Bone marrow (tissue), 2 donors: ENCODE data around the gene CYP3A5.
"Not testable (repeated sequence)": the region's sequence is repeated elsewhere in the genome, so short reads cannot be mapped to it uniquely, and the experiment has no call there.

ENCODE experiments used
- DNase-seq, 2 donors: peaks; one replicate each; lab custom pipeline; 2025; lab: John Stamatoyannopoulos, UW

The CYP3A5 gene

DNA sequence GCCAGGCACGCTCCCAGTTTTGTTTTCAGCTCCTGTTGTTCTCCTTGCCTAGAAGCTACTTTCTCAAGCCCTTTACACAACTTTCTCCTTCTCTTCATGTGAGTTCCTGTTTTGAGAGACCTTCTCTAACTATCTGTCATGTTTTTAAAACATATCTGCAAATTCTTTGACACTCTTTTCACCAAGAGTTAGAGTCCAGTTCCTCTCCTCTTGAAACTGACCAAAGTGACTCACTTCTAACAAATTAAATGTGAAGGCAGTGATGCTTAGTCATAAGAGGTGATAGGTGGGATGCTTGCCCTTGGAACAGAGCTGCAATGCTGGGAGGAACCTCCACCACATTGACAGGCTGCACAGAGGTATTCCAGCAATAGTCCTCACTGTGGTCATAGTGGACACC is 37.8 kb downstream of the CYP3A5 start:
- DNase-seq: no peak

DNA sequence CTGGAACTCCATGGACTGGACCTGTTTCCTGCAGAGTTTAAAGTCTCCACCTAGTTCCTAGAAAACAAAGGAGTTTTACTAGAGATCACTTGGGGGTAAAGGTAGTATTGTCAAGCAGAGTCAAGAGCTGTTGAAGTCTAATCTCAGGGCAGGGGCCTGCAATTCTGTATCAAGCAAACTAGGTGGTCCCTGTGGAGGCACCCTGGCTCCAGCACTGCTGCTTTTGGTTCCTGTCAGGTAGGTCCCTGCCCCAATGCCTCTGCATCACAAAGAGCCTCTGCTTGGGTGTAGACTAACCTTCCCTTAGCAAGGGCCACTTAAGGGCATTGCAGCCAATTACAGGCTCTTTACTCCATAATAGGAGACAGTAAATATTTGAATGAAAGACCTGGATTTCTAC is 40.5 kb downstream of the CYP3A5 start:
- no peak for DNase-seq

DNA sequence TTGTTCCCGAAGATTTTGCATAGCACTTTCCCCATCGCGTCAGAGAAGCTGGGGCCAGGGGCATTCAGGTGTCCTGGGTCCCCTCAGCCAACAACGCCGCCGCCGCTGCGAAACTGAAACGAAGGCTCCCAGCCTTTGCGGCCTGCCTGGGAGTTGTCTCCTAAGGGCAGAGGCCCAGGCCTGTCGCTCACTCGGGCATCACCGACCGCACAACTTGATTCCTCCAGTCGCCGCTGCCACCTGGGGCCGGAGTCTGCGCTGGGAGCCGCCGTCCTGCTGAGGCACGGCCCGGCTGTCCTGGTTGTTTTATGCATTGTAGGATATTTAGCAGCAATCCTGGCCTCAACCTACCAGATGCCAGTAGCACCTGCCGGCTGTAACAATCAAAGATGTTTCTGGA is 41.1 kb downstream of the CYP3A5 start:
- DNase-seq: no peak

DNA sequence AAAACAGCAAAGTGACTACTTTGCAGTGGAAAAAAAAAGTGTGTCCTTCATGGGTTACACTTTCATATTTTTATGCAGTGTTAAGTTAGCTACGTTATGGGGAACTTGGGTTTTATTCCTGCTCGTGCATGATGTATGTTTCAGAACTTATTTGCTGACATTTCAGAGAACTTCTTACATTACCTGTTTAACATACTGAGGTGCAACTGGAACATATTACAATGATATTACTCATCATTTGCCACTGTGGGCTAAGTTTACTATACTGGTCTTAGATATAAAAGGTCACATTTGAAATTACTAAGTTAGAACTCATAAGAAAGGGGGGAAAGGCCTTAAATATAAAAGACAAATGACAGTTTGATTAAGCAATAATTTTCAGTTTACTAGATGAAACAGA is 42.4 kb downstream of the CYP3A5 start:
- DNase-seq: not testable (repeated sequence)

DNA sequence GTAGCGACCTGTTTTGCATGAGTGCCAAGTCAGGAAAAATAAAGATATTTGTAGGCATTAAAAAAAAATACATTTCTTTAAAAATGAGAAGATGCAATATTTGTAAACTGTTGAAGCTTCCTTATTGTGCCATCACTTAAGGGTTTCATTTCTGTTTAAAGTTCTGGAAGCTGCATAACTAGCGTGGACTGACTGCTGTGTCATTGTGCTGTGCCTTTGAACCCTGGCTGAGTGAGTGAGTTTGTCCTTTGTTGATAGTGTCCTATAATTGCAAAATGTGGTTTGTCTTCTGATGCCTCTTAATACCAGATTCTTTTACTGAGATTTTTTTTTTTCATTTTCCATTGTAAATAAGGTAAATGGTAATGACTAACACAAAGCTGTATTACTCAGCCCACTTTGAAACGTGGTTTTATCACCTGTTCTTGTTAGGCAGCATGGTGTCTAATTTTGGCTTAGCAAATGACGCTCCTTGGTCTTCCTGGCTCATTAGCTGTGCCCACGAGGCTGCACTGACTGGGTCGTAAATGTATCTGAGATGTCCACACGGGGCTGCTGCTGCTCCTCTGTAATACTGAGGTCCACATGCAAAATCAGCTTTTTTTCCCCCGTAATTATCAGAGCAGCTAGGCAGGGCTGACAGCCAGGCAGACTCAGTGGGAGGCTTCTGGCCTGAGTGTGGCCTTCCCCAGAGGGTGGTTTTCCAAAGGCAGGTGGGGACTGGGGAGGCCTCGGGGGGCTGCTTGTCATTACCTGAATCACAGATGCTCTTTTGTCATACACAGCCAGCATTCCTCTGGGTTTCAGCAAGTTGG is 48.3 kb downstream of the CYP3A5 start:
- DNase-seq: no peak

DNA sequence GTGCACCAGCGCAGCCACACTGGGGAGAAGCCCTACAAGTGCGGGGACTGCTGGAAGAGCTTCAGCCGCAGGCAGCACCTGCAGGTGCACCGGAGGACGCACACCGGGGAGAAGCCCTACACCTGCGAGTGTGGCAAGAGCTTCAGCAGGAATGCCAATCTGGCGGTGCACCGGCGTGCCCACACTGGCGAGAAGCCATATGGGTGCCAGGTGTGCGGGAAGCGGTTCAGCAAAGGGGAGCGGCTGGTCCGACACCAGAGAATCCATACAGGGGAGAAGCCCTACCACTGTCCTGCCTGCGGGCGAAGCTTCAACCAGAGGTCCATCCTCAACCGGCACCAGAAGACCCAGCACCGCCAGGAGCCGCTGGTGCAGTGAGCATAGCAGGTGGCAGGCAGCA is 50.2 kb downstream of the CYP3A5 start:
- DNase-seq: no peak

DNA sequence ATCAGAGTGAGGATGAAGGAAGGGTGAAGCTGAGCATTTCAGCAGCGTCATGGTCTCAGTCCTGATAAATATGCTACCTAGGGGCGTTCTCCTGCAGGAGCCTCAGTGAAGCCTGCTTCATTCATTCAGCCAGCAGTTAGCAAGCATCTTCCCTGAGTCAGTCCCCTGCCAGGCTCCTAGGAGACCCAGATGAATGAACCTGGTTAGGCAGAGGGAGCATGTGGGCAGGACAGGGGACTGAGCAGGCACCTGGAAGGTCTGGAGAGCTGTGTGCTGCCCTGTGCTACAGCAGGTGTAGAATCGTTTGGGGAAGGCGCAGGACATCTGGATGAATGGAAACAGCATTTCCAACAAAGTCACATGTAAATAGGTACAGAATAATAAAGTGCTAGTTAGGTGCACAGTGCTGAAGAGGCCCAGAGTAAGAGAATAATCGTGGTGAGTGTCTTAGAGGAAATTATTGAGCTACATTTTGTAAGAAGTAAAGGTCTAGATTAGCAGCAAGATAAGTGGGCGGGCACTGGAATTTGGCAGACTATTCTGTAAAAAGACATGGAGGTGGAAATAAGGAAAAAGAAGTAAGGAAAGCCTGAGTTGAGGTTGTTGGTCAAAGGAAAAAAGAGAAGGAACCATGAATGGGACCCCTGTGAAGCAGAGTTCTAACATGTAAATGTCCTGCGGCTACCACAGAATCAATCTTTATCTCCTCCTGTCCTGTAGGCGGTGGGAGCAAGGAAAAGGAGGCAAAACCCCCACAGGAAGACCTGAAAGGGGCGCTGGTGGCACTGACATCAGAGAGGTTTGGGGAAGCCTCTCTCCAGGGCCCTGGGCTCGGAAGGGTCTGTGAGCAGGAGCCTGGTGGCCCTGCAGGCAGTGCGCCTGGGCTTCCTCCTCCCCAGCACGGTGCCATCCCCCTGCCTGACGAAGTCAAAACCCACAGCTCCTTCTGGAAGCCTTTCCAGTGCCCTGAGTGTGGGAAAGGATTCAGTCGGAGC is 51.0 kb downstream of the CYP3A5 start:
- DNase-seq: no peak

DNA sequence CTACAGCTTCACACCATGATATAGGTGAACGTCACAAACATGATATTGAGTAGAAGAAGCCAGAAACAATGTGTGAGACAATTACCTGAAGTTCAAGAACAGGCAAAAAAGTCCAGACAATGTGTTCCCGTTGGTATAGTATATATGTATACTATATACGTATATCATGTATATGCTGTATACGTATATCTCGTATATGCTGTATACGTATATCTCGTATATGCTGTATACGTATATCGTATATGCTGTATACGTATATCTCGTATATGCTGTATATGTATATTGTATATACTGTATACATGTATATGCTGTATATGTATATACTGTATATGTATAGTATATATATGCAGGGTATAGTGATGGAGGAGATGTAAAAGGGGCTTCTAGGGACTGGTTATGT is 52.3 kb downstream of the CYP3A5 start:
- no peak for DNase-seq

DNA sequence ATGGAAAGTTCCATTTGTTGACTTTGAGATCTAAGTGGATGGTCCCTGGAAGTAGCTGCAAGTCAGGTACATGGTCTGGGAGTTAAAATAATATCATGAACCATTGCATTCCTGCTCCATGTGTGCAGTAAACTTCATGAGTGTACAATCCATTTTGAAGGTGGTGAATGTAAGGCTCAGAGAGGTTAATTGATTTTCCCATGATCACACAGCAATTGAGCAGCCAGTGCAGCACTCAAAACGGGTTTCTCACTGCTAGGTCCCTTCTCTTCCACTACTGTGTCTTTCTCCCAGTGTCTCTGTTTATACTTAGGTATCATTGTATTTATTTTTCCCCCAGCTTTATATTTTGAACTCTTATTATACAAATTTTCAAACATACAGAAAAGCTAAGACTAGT is 53.1 kb downstream of the CYP3A5 start:
- DNase-seq: no peak

DNA sequence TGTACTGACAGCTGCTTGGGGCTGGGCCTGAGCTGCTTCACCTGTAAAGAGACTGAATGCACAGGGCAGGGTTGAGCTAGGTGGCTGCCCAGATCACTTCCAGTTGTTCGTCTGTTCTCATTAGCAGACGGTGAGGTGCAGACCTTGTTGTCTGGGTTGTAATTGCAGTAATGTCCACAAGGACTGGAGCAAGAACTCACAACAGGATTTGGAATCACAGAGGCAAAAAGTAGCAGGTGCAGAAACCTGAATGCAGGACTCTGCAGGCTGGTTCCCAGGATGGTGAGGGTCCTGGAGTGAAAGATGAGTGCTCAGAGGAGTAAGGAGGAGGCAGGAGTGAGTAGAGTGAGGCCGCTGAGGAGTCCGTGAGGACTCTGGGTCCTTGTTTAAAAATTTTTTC is 53.8 kb downstream of the CYP3A5 start:
- DNase-seq: no peak

DNA sequence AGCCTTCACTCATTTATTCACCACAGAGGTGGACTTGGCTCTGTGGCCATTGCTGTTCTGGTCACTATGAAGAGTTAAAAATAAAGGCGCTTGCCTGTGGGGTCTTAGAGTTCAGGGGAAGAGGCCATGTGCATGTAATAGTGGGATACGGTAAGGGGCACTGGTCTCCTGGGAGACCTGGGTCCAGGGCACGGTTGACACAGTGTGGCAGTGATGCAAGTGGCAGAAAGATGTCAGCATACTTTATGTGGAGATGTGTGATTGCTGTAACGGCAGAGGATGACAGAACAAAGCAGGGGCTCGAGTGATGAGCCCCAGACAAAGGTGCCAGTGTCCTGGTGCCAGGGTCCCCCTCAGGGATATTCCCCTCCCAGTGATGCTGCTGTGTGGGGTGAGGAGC is 54.5 kb downstream of the CYP3A5 start:
- DNase-seq: no peak

DNA sequence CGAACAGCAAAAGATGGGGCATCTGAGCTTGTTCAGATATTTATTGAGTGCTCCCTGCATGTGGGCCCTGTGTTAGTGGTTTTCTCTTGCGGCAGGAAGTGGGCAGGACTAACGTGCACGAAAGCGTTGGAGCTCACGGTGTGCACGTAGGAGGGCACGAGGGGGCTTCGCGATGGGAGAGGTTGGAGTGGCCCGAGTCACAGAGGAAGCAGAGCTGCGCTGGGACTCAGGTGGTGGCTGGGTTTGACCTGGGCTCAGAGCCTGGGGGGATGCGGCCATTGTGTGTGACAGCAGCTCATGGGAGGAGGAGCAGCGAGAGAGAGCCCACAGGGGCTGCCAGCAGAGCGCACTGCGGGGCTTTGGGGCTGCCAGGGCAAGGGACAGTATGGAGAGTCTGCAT is 55.3 kb downstream of the CYP3A5 start:
- no peak for DNase-seq

DNA sequence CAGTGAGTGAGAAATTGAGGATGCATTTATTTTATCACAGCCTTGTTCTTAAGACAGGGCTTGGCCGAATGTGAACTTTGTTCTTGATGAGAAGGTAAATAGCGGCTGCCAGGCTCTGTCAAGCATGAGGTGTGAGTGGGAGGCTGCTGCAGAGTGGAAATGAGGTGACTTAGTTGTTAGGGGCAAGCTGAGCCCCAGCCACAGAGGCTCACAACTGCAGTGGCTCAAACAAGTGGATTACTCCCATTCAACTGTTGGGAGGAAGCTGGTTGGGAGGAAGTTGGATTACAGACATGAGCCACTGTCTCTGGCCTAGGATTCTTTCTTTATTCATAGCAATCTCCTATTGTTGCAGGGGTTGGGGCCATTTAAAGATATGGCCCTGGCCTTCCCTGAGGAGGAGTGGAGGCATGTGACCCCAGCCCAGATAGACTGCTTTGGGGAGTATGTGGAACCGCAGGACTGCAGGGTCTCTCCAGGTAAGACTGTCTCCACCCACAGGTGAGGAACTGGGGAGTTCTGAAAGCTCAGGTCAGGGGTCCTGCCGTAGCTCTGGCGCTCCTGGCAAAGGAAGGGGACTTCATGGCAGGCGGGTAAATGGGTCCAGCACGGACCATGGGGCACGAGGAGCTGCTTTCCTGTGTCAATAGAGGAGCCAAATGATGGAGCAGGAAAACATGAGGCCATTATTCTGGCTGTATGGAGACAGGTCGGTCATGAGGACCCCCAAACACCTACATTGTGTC is 55.9 kb downstream of the CYP3A5 start:
- DNase-seq: no peak

DNA sequence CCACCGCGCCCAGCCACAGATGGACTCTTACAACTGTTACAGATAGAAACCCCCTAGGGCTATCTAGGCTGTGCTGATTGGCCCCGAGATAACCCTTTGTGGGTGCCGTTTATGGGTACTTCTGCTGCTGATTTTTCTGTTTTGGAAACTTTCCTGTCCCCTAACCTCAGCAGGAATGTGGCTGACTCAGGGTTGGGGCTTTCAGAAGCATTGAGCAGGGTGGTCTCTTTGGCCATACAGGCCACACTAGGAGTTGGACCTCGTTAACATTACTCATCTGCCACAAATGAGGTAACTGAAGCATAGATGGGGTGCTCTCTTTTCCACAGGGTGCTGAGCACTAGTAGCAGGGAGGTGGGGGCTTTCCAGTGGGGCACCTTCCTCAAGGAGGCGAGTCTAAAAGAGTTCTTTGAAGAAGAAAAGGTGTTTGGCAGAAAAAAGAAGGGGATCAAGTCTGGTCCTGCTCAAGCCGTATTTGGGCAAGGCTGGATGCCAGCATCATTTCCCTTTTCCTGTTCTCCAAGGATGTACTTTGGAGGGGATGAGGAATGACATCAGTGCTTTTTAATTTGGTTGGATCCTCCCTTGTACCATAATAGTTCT is 56.6 kb downstream of the CYP3A5 start:
- DNase-seq: no peak

DNA sequence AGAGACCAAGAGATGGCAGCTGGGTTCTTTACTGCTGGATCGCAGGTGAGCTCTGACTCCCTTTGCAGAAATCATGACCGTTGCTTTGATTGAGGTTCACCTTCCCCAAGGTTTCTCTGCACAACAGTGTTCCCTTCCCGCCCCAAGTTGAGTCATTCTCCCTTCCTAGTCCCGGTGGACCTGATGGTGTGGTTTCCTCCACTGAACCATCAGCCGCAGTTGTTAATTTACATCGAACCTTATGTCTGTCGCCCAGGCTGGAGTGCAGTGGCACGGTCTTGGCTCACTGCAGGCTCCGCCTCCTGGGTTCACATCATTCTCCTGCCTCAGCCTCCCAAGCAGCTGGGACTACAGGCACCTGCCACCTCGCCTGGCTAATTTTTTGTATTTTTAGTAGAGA is 57.2 kb downstream of the CYP3A5 start:
- no peak for DNase-seq

DNA sequence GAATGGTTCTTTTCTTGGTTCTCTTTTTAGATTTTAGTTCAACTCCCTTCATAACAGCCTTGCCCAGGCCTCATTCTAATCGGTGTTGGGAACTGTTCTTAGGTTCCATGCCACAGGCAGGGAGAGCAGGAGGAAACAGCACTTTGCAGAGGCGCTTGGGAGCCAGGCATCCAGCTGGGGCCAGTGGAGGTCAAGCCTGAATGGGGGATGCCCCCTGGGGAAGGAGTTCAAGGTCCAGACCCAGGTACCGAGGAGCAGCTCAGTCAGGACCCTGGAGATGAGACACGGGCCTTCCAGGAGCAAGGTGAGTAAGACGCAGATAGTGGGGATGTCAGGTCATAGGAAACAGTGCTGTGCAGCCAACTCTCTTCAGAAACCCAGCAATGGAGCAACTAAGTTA is 58.5 kb downstream of the CYP3A5 start:
- DNase-seq: no peak

DNA sequence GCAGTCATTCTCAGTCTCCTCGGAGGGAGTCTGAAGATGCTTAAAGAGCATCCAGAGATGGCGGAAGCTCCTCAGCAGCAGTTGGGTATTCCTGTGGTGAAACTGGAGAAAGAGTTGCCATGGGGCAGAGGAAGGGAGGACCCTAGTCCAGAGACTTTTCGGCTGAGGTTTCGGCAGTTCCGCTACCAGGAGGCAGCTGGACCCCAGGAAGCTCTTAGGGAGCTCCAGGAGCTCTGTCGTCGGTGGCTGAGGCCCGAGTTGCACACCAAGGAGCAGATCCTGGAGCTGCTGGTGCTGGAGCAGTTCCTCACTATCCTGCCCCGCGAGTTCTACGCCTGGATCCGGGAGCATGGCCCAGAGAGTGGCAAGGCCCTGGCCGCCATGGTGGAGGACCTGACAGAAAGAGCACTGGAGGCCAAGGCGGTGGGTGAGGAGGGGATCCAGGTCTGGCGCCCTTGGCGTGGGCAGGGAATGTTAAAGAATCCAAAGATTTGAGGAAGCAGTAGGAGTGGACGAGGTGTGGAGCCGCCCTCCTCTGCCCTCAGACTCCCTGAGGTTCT is 60.1 kb downstream of the CYP3A5 start:
- DNase-seq: no peak

DNA sequence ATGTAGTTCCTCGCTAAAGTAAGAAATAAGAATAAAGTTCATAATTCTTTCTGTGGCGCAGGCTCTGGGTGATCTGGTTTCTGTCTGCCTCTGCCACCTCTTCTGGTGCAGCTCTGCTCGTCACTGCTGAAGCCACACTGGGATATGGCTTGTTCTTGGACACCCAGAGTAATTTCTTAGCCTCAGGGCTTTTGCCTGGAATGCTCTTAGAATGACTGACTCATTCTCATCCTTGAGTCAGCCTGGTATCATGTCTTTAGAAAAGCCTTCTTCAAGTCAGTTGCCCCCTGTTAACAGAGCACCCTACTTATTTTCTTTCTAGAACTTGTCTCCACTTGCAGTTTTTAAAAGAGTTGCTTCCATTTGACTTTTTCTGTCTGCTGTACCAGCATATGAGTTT is 61.1 kb downstream of the CYP3A5 start:
- no peak for DNase-seq

DNA sequence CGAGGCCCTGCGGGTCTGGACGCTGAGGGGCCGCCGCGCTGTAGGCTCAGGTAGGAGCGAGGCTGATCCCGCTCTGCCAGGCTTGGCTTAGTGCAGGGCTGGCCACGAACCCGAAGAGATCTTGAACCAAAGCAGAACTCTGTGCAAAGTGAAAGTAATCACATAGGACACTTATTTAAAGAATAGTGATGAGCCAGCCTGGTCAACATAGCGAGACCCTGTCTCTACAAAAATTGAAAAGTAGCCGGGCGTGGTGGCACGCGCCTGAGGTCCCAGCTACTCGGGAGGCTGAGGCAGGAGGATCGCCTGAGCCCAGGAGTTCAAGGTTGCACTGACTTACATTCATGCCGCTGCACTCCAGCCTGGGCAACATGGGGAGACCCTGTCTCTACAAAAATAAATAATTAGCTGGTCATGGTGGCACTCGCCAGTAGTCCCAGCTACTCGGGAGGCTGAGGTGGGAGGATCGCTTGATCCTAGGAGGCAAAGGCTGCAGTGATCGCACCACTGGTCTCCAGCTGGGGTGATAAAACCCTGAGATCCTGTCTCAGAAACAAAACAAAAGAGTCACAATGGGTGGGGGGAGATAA is 62.5 kb downstream of the CYP3A5 start:
- no peak for DNase-seq

DNA sequence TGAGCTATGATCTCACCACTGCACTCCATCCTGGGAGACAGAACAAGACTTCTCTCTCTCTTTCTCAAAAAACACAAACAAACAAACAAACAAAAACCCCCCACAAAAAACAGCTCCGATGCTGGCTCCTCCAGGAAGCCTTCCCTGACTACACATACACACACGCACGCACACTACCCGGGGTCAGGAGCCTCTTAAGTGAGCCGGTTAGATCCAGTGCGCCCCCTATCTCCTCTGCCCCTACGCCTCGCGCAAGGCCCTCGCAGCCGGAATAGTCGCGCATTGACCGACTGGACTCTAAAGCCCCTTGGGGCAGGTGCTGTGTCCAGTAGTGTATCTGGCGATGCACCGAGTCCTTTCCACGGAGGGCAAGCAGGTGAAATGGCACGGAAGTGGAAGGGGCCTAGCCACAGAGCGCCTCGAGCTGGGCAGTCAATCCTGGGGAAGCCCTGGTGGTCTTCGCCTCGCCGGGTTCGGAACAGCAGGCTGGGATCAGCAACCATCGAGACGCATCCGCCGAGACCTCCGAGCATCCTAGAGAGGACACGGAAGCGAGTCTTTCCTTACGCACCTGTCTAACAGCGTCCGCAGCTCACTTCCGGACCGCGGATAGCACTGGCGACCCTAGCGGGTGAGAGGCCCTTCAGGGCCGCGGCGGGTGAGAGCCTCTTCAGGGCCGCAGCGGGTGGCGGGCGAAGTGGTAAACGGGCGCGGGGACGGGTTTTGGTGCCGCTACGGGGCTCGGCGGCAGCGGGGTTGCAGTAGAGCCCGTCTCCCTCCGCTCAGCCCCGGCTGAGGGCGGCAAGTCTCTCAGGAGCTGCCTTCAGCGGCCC is 63.2 kb downstream of the CYP3A5 start, which contains the start of gene ZSCAN25:
TSS of gene ZSCAN25 (plus strand) at position 588 of the 833 bp plus-strand sequence. CDS start 2,661 bp downstream, outside the sequence.
- DNase-seq: peak; percentile 59 to 72
